Astrocyte (in vitro differentiated cells and primary cell): ENCODE data around the gene ACOT7.

Experiments
- CTCF ChIP-seq: IDR thresholded peaks from 2 replicates; pipeline ENCODE4 v1.5.1; 2011; ENCODE audit warnings: low read depth, mild to moderate bottlenecking, inconsistent platforms, low read length, moderate library complexity; ENCODE audit not compliant: insufficient read depth
- EZH2 ChIP-seq: IDR thresholded peaks from 2 replicates; pipeline ENCODE4 v1.6.1; 2012; ENCODE audit warnings: mild to moderate bottlenecking, low read length, inconsistent platforms; ENCODE audit not compliant: insufficient read depth

- no peak for TF ChIP-seq CTCF
- TF ChIP-seq EZH2 = no peak
Observed at GRCh38 chr1:6248161-6248776, 145.3 kb downstream of the ACOT7 start.
